HG03064 (cell line): ENCODE measurements around the gene SNCG.
"Not testable (repeated sequence)": the region's sequence is repeated elsewhere in the genome, so short reads cannot be mapped to it uniquely, and the experiment has no call there.

ENCODE experiments used
- ATAC-seq: cut with Tn5 transposase; IDR thresholded peaks from one replicate; pipeline ENCODE4 v1.9.1; 2021; ENCODE audit warnings: low read depth; ENCODE audit not compliant: unreplicated experiment

SNCG gene

DNA sequence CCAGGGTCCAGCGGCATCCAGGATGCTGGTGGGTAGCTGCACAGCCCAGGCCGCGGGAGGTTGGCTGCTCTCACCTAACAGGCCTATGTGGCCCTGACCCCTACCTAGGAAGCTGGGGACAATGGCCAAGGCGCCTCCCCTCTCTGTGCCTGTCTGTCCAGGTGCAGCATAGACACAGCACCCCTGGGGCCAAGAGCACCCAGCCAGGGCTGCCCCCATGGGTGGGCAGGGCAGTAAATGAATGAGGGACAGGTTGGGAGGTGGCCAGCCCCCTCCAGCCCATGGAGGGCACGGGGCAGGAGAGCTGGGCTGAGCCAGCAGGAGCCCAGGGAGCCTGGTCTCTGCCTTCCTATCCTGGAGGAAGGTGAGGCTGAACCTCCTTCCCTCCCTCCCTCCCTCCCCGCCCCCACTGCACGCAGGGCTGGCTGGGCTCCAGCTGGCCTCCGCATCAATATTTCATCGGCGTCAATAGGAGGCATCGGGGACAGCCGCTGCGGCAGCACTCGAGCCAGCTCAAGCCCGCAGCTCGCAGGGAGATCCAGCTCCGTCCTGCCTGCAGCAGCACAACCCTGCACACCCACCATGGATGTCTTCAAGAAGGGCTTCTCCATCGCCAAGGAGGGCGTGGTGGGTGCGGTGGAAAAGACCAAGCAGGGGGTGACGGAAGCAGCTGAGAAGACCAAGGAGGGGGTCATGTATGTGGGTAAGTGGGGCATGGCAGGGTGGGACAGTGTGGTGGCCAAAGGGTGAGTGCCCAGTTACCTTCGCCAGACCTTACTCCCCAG lies at the start of gene SNCG:
Gene SNCG (plus strand): TSS at position 484 of the 785 bp plus-strand sequence. CDS start 99 bp downstream, at position 583.
- no peak for ATAC-seq

DNA sequence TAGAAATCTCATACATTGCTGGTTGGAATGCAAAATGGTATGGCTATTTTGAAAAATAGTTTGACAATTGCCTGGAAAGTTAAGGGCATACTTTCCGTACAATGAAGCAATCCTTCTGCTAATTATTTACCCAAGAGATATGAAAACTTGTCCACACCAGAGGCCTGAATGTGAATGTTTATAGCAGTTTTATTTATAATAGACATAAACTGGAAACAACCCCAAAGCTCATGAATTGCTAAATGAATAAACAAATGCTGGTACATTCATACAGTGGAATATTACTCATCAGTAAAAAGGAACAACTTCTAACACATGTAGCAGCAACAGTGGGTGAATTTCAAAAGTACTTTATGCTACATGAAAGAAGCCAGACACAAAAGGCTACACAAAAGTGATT lies 43.7 kb upstream of the SNCG start:
- ATAC-seq, result no peak

DNA sequence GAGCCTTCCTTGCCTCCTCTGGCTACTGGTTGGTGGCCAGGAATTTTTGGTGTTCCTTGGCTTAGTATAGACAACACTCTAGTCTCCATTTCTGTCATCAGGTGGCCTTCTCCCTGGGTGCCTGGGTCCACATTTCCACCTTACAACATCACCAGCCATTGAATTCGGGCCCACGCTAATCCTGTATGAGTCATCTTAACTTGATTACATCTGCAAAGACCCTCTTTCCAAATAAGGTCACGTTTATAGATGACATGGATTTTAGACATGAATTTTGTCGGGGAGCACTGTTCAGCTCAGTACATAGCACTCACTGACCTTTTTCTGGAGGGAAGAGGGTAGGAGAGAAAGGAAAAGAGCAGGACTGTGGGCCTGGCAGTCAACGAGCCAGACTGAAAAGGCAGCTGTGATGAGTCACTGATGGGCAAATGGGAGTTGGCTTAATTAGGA lies 40.4 kb upstream of the SNCG start:
- no peak for ATAC-seq

- ATAC-seq, result no peak
Observed at GRCh38 chr10:86922553-86922961, 35.8 kb upstream of the SNCG start.

DNA sequence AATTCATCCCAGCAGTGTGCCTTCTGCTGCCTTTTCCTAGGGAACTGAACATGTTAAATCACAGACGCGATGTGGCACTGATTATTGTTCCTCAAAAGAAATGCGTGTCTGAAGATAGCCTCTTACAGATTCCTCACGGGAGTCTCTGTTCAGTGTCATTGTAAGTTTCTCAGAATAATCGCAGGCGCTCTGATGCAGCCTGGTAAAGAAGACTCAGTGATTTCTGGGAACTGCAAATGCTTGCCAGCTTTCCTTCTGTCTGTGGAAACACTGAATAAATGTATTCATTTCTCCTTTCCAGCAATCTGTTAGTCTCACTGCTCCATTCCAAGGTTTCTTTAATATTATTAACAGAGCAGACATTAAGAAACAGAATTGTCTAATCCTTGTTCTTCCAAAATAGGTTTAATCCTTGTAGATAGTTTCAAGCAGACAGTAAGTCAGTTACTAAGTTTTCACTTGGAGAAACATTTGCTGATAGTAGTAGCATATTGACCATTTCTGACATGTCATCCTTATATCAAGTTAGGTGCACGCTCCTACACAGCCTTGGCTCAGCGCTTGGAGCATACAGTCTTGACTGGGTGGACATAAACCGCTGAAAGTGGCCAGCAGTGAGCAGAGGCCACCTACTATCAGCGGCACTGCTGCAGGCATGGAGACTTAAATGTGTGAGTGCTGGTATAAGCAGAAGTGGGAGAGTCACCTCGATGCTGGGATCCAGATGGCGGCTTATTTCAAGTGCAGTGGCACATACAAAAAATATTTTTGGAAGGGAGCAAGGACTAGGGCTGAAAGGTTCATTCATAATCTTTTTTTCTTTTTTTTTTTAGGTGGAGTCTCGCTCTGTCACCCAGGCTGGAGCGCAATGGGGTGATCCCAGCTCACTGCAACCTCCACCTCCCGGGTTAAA lies 28.7 kb upstream of the SNCG start:
- no peak for ATAC-seq

DNA sequence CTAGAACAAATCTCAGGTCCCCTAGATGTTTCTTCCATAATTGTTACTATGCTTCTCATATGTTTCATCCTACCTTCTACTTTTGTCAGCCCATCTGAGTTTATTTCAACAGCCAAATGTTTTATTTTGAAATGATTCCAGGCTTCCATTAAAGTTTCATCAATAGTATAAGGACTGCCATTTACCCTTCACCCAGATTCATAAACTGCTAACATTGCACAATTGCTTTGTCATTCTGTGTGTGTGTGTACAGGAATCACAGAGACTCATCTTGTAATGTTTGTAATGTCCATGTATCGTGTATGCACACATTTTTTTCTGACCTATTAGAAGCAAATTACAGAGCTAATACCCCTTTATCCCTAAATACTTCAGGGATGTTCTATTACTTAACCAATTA lies 26.5 kb upstream of the SNCG start:
- no peak for ATAC-seq

GRCh38 chr10:86932674-86933073 lies 25.7 kb upstream of the SNCG start:
- ATAC-seq, result no peak

DNA sequence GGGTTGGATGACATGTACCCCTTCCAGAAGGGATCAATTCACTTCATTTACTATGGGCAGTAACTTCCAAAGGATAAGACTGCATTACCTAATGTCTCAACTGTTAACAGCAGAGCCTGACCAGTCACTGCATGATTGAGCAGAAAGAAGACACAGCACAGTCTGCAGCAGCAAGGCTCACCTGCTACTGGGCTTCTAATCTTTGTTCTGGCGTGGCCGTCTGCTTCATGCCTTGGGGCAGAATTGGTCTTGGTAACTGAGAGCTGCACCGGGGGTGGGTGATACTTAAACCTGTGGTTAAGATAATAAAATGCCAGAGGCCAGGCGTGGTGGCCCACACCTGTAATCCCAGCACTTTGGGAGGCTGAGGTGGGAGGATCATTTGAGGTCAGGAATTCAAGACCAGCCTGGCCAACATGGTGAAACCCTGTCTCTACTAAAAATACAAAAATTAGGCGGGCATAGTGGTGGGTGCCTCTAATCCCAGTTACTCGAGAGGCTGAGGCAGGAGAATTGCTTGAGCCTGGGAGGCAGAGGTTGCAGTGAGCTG lies 24.2 kb upstream of the SNCG start:
- not testable (repeated sequence) for ATAC-seq

- ATAC-seq, result no peak
Observed at GRCh38 chr10:86936661-86937501, 21.5 kb upstream of the SNCG start.

DNA sequence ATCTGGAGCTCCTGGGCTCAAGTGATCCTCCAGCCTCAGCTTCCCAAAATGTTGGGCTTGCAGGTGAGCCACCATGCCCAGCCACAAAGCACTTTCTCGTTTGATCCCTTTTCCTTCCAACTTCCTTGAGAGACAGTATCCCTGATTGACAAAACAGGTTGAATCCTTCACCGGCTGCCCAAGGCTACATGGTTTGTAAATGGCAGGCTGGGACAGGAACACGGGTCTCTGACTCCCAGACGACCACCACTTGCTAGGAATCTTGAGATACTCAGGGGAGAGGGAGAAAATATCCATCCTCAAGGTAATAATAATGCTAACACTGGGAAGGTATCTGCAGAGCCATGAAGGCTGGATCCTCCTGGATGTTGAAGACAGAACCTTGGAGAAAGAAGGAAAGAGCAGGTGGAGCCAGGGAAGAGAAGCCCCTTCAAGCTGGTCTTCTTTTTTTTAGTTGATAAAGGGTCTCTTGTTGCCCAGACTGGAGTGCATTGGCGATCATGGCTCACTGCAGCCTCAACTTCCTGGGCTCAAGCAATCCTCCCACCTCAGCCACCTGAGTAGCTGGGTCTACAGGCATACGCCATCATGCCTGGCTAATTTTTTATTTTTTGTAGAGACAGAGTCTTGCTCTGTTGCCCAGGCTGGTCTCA lies 20.8 kb upstream of the SNCG start:
- ATAC-seq, result no peak

DNA sequence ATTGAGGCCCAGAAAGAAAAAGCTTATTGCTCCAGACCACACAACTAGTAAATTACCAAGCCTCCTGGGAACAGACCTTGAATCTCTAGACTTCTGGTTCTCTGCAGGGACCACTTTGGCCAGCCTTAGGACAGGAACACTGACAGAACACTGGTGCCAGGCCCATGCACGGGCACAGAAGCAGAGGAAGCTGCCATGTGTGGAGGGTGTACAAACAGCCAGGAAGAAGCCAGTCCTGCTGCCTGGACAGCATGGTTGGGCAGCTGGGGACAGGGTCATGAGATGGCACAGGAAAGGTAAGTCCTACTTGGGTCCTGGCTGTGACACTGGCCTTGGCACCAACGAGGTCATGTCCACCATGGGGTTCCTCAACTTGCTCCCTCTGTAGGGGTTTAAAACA lies 20.1 kb upstream of the SNCG start:
- ATAC-seq, result no peak

DNA sequence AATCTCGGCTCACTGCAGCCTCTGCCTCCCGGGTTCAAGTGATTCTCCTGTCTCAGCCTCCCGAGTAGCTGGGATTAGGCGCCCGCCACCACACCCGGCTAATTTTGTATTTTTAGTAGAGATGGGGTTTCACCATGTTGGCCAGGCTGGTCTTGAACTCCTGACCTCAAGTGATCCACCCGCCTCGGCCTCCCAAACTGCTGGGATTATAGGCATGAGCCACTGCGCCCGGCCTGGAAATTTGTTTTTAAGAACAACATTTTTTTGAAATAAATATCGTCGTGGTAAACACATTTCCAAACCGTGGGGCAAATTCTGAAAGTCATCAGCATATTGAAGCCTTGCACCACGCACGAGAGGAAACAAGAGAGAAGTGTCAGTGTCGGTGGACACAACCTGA lies 18.3 kb upstream of the SNCG start:
- ATAC-seq, result not testable (repeated sequence)

GRCh38 chr10:86940677-86941076 lies 17.7 kb upstream of the SNCG start:
- no peak for ATAC-seq

DNA sequence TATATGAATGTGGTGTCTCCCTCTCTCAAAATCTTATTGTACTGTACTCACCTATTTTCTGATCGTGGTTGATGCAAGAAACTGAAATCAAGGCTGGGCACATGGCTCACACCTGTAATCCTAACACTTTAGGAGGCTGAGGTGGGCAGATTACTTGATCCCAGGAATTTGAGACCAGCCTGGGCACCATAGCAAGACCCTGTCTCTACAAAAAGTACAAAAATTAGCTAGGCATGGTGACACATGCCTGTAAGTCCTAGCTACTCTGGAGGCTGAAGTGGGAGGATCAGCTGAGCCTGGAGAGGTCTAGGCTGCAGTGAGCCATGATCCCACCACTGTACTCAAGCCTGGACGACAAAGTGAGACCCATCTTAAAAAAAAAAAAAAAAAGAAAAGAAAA lies 17.0 kb upstream of the SNCG start:
- ATAC-seq, result no peak

DNA sequence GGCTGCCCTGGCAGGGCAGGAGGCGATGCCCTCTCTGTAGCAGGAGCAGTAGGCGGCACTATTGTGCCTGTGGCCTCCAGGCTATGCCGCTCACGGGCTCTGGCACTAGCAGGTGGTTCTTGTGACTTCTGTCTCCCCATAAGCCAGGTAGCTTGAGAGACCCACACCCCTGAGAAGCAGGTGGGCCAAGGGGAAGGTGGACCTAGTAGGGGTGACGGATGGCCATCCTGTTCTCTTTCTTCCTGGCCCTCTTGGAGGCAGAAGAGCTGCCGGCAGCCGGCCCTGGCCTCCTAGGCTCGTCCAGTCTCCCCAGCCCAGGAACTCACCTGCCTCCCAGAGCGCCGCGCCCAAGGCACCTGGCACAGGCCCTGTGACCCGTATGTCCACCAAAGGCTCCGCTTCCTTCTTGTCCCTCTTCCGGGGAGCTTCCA lies 16.4 kb upstream of the SNCG start:
- ATAC-seq, result no peak

GRCh38 chr10:86942441-86943315 lies 15.7 kb upstream of the SNCG start:
- ATAC-seq, result no peak

DNA sequence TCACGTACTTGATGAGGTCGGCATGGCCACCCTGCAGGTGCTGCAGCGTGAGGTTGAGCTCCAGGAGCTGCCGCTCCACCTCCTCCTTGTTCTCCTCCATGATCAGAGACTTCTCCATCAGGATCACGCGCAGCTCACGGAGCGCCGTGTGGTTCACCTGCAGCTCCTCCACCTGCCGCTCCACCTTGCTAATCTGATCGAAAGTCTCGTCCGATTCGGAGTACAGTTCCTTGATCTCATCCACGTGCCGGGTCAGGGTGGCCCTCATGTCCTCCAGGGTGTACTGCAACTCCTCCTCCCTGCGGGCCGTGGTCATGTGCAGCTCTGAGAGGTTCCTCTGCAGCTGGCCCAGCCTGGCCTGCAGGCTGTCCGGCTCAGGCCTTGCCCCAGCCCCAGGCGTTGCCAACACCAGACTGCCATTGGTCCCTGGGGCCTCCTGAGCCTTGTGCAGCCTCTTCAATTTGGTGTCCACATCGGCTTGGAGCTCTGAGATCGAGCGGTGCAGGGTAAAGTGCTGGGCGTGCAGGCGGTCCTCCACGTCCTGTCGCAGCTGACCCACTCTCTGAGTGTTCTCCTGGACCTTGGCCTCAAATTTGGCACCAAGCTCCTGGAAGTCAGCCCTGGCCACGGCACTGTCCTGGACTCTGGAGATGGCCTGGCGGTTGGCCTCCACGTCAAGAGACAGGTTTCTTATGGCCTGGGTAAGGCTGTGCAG lies 14.9 kb upstream of the SNCG start:
- ATAC-seq, result no peak

DNA sequence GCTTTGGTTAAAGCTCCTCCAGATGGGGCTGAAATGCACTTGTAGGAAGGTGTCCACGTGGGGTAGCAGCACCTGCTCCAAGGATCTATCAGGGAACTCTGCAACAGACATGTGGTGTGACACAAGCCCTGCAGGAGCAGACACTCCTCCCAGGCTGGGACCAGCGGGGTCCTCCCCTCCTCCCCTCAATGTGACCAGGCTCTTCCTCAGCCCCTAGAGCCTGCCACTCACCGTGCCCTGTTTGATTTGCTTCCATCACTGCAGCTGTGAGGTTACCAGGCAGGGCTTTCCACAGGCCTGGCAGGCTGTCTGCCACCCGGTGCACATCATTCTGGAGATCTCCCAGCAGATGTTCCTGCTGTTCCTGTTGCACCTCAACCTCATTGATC lies 14.4 kb upstream of the SNCG start:
- no peak for ATAC-seq
